Measurements from ENCODE around the gene EEIG2. TPM values are rescaled to one million over a fixed set of nuclear protein-coding genes. Genes with fewer than 3 reads are reported as not detected.
A peak's percentile ranks its signal among the peaks of the same experiment; 100 is the strongest.
"Not testable (repeated sequence)": the region's sequence is repeated elsewhere in the genome, so short reads cannot be mapped to it uniquely, and the experiment has no call there.

The EEIG2 gene
- total RNA-seq, 1 experiment from 2014 or later: 16.0 TPM

- RAD21 ChIA-PET (ENCODE audit: low non-redundant PET in 1 of 2, low total read pairs in 2 of 2, uncharacterized antibody in 2 of 2, unreplicated experiment in 2 of 2): interaction anchor here (1.0 to 1.1 kb wide), 2 partner anchors 130 to 131 kb away, joined by 4 to 6 read pairs; no protein-coding TSS in a partner anchor
- no peak for DNase-seq (ENCODE audit: low read depth, low spot score)
Observed at GRCh38 chr1:108513044-108513415, 46.9 kb upstream of the EEIG2 start.

GRCh38 chr1:108513914-108514313 is 46.0 kb upstream of the EEIG2 start:
- BruUV-seq (replicated peaks); H2AFZ ChIP-seq (ENCODE audit: low read depth, low read length, poor library complexity, severe bottlenecking); H3K27me3 ChIP-seq (ENCODE audit: insufficient read depth, low read length); H3K27ac ChIP-seq (ENCODE audit: low read depth, low read length); H3K9me3 ChIP-seq (ENCODE audit: control insufficient read depth in 1 of 2, insufficient read depth in 1 of 2, low read depth in 1 of 2, low read length in 2 of 2); H3K4me3 ChIP-seq (replicated peaks in 1 of 2; ENCODE audit: low read depth in 1 of 2, low read length in 2 of 2); H3K79me2 ChIP-seq (ENCODE audit: insufficient read depth, low read length); H4K20me1 ChIP-seq (ENCODE audit: insufficient read depth); H3K4me1 ChIP-seq (ENCODE audit: control insufficient read depth in 1 of 2, insufficient read depth in 2 of 2, low read length in 2 of 2); ATAC-seq; H3K36me3 ChIP-seq (ENCODE audit: control insufficient read depth in 1 of 2, insufficient read depth in 2 of 2, low read length in 2 of 2); RAD21 ChIA-PET (ENCODE audit: low non-redundant PET in 1 of 2, low total read pairs in 2 of 2, uncharacterized antibody in 2 of 2, unreplicated experiment in 2 of 2); DNase-seq (ENCODE audit: low read depth, low spot score); POLR2A ChIA-PET; H3K9ac ChIP-seq (ENCODE audit: low read length); H3K4me2 ChIP-seq (ENCODE audit: low read length); H3K9me2 ChIP-seq (ENCODE audit: insufficient read depth): not testable (repeated sequence)
- intact Hi-C loops (cut with micrococcal nuclease): loop anchor here (2.0 kb wide), 1 partner anchor 129 kb away; no protein-coding TSS in a partner anchor
- CTCF ChIA-PET: interaction anchor here (0.6 kb wide), 1 partner anchor 599 kb away, joined by 3 read pairs; a partner anchor contains a TSS

More at GRCh38 chr1:108513044-108513415, 46.9 kb upstream of the EEIG2 start:
- Histone ChIP-seq H2AFZ (ENCODE audit: low read depth, low read length, poor library complexity, severe bottlenecking) (peak overlapping the region; percentile 81), H3K9me2 (ENCODE audit: insufficient read depth) (no peaks in the 10 kb centered on the region), H3K4me3 (replicated peaks in 1 of 2; ENCODE audit: low read depth in 1 of 2, low read length in 2 of 2) (no peak overlapping the region), H3K9me3 (ENCODE audit: control insufficient read depth in 1 of 2, insufficient read depth in 1 of 2, low read depth in 1 of 2, low read length in 2 of 2) (no peaks in the 10 kb centered on the region), H4K20me1 (ENCODE audit: insufficient read depth) (no peaks in the 10 kb centered on the region), H3K36me3 (ENCODE audit: control insufficient read depth in 1 of 2, insufficient read depth in 2 of 2, low read length in 2 of 2) (no peaks in the 10 kb centered on the region), H3K79me2 (ENCODE audit: insufficient read depth, low read length) (no peaks in the 10 kb centered on the region), H3K27me3 (ENCODE audit: insufficient read depth, low read length) (no peaks in the 10 kb centered on the region), H3K9ac (ENCODE audit: low read length) (no peak overlapping the region), H3K4me2 (ENCODE audit: low read length) (no peak overlapping the region), H3K27ac (ENCODE audit: low read depth, low read length) (no peak overlapping the region), H3K4me1 (ENCODE audit: control insufficient read depth in 1 of 2, insufficient read depth in 2 of 2, low read length in 2 of 2) (no peaks in the 10 kb centered on the region)
- ChIA-PET POLR2A (interaction anchor here (1.2 kb wide), 1 partner anchor 47 kb away, joined by 8 read pairs; the partner anchor contains the start of gene EEIG2), CTCF (interaction anchor here (0.7 to 3.3 kb wide), 10 partner anchors 9 to 731 kb away, joined by 3 to 52 read pairs (median 4); partner anchors contain the start of genes EEIG2 and PRPF38B)
- no TSS peak for BruUV-seq (replicated peaks)
- ATAC-seq: no peak
- intact Hi-C loops (cut with micrococcal nuclease): loop anchor here (2.0 kb wide), 1 partner anchor 130 kb away; no protein-coding TSS in a partner anchor
- TF ChIP-seq YY1 (IDR thresholded peaks at IDR 0.05; ENCODE audit: extremely low read depth, insufficient replicate concordance, low read depth, low read length) (no peak), TCF7L2 (IDR thresholded peaks at IDR 0.05; ENCODE audit: borderline replicate concordance, extremely low read depth, insufficient read depth, insufficient read length) (no peak), EZH2 (IDR thresholded peaks at IDR 0.05) (no peak), ZNF274 (IDR thresholded peaks at IDR 0.05; ENCODE audit: low read depth, low read length) (no peak), ATF3 (IDR thresholded peaks at IDR 0.05) (no peak), SP1 (IDR thresholded peaks at IDR 0.05; ENCODE audit: low read depth) (no peak), CBX3 (IDR thresholded peaks at IDR 0.05; ENCODE audit: low read depth) (no peak), FOSL1 (IDR thresholded peaks at IDR 0.05; ENCODE audit: low read depth) (no peak), MAX (IDR thresholded peaks at IDR 0.05) (no peak), CTCF (IDR thresholded peaks at IDR 0.05 in 2 of 3, conservative IDR thresholded peaks at IDR 0.05 in 1 of 3; ENCODE audit: borderline replicate concordance in 1 of 3, insufficient read depth in 1 of 3, low read depth in 2 of 3, low read length in 2 of 3) (no peak)

- H3K9me3 ChIP-seq (ENCODE audit: control insufficient read depth in 1 of 2, insufficient read depth in 1 of 2, low read depth in 1 of 2, low read length in 2 of 2); H3K4me1 ChIP-seq (ENCODE audit: control insufficient read depth in 1 of 2, insufficient read depth in 2 of 2, low read length in 2 of 2); H3K9me2 ChIP-seq (ENCODE audit: insufficient read depth); H3K36me3 ChIP-seq (ENCODE audit: control insufficient read depth in 1 of 2, insufficient read depth in 2 of 2, low read length in 2 of 2); DNase-seq (ENCODE audit: low read depth, low spot score); H3K27me3 ChIP-seq (ENCODE audit: insufficient read depth, low read length); H3K79me2 ChIP-seq (ENCODE audit: insufficient read depth, low read length); CTCF ChIA-PET; H3K27ac ChIP-seq (ENCODE audit: low read depth, low read length); H4K20me1 ChIP-seq (ENCODE audit: insufficient read depth); H3K9ac ChIP-seq (ENCODE audit: low read length); H2AFZ ChIP-seq (ENCODE audit: low read depth, low read length, poor library complexity, severe bottlenecking); RAD21 ChIA-PET (ENCODE audit: low non-redundant PET in 1 of 2, low total read pairs in 2 of 2, uncharacterized antibody in 2 of 2, unreplicated experiment in 2 of 2); ATAC-seq; intact Hi-C loops (cut with micrococcal nuclease); POLR2A ChIA-PET; BruUV-seq (replicated peaks); H3K4me2 ChIP-seq (ENCODE audit: low read length); H3K4me3 ChIP-seq (replicated peaks in 1 of 2; ENCODE audit: low read depth in 1 of 2, low read length in 2 of 2): not testable (repeated sequence)
Observed at GRCh38 chr1:108517301-108517897, 42.5 kb upstream of the EEIG2 start.
